Measurements from ENCODE around the gene LRRC3B.

DNA sequence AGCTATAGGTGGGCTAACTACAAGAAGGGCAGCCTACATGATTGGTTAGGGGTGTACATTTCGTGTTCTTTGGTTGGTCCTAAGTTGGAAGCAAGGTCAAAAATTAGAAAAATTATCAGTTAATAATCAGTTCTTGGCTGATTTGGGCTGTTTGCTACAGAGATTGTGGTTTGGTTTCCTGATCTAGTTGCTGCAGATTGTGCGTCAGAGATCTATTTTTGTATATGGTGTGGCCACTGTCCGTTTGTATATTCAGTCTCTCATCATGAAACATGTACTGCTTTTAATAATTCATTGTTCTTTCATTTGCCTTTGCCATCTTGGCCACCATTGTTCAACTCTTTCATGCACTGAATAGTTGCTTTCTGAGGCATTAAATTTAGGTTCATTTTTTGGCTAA lies 80.9 kb downstream of the LRRC3B start:
- TF ChIP-seq, protein P1, sequence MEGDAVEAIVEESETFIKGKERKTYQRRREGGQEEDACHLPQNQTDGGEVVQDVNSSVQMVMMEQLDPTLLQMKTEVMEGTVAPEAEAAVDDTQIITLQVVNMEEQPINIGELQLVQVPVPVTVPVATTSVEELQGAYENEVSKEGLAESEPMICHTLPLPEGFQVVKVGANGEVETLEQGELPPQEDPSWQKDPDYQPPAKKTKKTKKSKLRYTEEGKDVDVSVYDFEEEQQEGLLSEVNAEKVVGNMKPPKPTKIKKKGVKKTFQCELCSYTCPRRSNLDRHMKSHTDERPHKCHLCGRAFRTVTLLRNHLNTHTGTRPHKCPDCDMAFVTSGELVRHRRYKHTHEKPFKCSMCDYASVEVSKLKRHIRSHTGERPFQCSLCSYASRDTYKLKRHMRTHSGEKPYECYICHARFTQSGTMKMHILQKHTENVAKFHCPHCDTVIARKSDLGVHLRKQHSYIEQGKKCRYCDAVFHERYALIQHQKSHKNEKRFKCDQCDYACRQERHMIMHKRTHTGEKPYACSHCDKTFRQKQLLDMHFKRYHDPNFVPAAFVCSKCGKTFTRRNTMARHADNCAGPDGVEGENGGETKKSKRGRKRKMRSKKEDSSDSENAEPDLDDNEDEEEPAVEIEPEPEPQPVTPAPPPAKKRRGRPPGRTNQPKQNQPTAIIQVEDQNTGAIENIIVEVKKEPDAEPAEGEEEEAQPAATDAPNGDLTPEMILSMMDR (IDR thresholded peaks at IDR 0.05), result no peak
- TF ChIP-seq POLR2AphosphoS5 (IDR thresholded peaks at IDR 0.05), result no peak

All from stomach (tissue), 4 donors.